ENCODE data around the gene ELAVL3. TPM values are rescaled to one million over a fixed set of nuclear protein-coding genes. Genes with fewer than 3 reads are reported as not detected.
"Not testable (repeated sequence)": the region's sequence is repeated elsewhere in the genome, so short reads cannot be mapped to it uniquely, and the experiment has no call there.

ELAVL3 gene
- polyA plus RNA-seq, 1 of the 3 experiments (the other 2 are of a cell fraction), result 0.48 TPM

DNA sequence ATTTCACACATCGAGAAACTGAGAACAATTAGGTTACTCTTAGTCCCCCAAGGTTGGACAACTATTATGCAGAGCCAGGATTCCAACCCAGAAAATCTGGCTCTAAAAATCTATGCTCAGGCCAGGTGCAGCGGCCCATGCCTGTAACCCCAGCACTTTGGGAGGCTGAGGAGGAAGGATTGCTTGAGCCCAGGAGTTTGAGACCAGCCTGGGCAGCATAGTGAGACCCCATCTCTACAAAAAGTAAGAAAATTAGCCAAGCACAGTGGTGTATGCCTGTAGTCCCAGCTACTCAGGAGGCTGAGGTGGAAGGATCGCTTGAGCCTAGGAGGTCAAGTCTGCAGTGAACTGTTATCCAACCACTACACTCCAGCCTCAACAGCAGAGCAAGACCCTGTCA, 47.3 kb downstream of the ELAVL3 start:
- H3K79me2 ChIP-seq (ENCODE audit: insufficient read depth), result peaks cover 31% of the 10 kb centered on the region
- H2AFZ ChIP-seq (ENCODE audit: low read depth); H3K9ac ChIP-seq; DNase-seq; H3K27ac ChIP-seq (ENCODE audit: low read depth in 2 of 2, low read length in 1 of 2); H3K27me3 ChIP-seq (ENCODE audit: insufficient read depth); POLR2A ChIA-PET; H4K20me1 ChIP-seq (ENCODE audit: insufficient read depth); H3K9me3 ChIP-seq; H3K9me2 ChIP-seq; H3F3A ChIP-seq (replicated peaks; ENCODE audit: insufficient read depth); H3K4me3 ChIP-seq (ENCODE audit: low read depth in 2 of 2, low read length in 1 of 2); H3K4me2 ChIP-seq: not testable (repeated sequence)
- WGBS (ENCODE audit: low lambda C conversion rate), result 92% methylated on average over 3 of the region's 3 CpGs
- H3K4me1 ChIP-seq (ENCODE audit: control insufficient read depth in 1 of 2, insufficient read depth in 2 of 2, low read depth in 1 of 2, low read length in 1 of 2), result peaks cover 5 to 12% of the 10 kb centered on the region in 2 experiments; a peak in 1 of 4 replicates
- CTCF ChIA-PET, result interaction anchor here (0.8 to 5.8 kb wide), 2 partner anchors 10 to 51 kb away, joined by 3 to 35 read pairs; partner anchors contain the start of gene EPOR
- H3K36me3 ChIP-seq (replicated peaks in 1 of 2; ENCODE audit: control insufficient read depth in 1 of 2, insufficient read depth in 2 of 2, low read length in 1 of 2), result peaks cover 11 to 20% of the 10 kb centered on the region in 2 experiments

GRCh38 chr19:11426656-11427055, 54.2 kb downstream of the ELAVL3 start:
- Histone ChIP-seq H3K27ac (ENCODE audit: low read depth in 2 of 2, low read length in 1 of 2) (no peak overlapping the region), H3K9me3 (no peaks in the 10 kb centered on the region), H3K36me3 (replicated peaks in 1 of 2; ENCODE audit: control insufficient read depth in 1 of 2, insufficient read depth in 2 of 2, low read length in 1 of 2) (no peaks in the 10 kb centered on the region), H4K20me1 (ENCODE audit: insufficient read depth) (no peaks in the 10 kb centered on the region), H2AFZ (ENCODE audit: low read depth) (no peak overlapping the region), H3K4me1 (ENCODE audit: control insufficient read depth in 1 of 2, insufficient read depth in 2 of 2, low read depth in 1 of 2, low read length in 1 of 2) (no peaks in the 10 kb centered on the region; a peak in 1 of 4 replicates), H3K4me2 (no peak overlapping the region), H3K9me2 (no peaks in the 10 kb centered on the region), H3K4me3 (ENCODE audit: low read depth in 2 of 2, low read length in 1 of 2) (no peak overlapping the region), H3F3A (replicated peaks; ENCODE audit: insufficient read depth) (peaks cover 6% of the 10 kb centered on the region), H3K79me2 (ENCODE audit: insufficient read depth) (no peaks in the 10 kb centered on the region), H3K9ac (no peak overlapping the region), H3K27me3 (ENCODE audit: insufficient read depth) (no peaks in the 10 kb centered on the region)
- CTCF ChIA-PET, result interaction anchor here (1.3 kb wide), 1 partner anchor 8 kb away, joined by 8 read pairs; the partner anchor contains the start of genes ODAD3 and PRKCSH
- DNase-seq, result no peak
- TF ChIP-seq, protein P1, sequence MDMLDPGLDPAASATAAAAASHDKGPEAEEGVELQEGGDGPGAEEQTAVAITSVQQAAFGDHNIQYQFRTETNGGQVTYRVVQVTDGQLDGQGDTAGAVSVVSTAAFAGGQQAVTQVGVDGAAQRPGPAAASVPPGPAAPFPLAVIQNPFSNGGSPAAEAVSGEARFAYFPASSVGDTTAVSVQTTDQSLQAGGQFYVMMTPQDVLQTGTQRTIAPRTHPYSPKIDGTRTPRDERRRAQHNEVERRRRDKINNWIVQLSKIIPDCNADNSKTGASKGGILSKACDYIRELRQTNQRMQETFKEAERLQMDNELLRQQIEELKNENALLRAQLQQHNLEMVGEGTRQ (IDR thresholded peaks at IDR 0.05; ENCODE audit: borderline replicate concordance, low read depth, low read length), result no peak
- TF ChIP-seq YY1 (IDR thresholded peaks at IDR 0.05; ENCODE audit: low read depth) (no peak), RAD21 (IDR thresholded peaks at IDR 0.05; ENCODE audit: low read length) (no peak), FOXM1 (IDR thresholded peaks at IDR 0.05; ENCODE audit: low read depth) (no peak), MXI1 (IDR thresholded peaks at IDR 0.05; ENCODE audit: low read depth, low read length) (no peak), SIN3A (IDR thresholded peaks at IDR 0.05; ENCODE audit: borderline replicate concordance, low read depth, low read length) (no peak), GABPA (IDR thresholded peaks at IDR 0.05; ENCODE audit: low read depth) (no peak), REST (IDR thresholded peaks at IDR 0.05; ENCODE audit: low read depth, low read length) (no peak), TEAD4 (IDR thresholded peaks at IDR 0.05; ENCODE audit: borderline replicate concordance, insufficient read depth) (no peak), JUND (IDR thresholded peaks at IDR 0.05) (no peak), EP300 (IDR thresholded peaks at IDR 0.05; ENCODE audit: borderline replicate concordance in 1 of 2, low read depth in 1 of 2, low read length in 1 of 2) (no peak), FOXJ3 (CRISPR knock-in tag; IDR thresholded peaks at IDR 0.05) (no peak), RFX5 (IDR thresholded peaks at IDR 0.05; ENCODE audit: low read length) (no peak), NFIC (IDR thresholded peaks at IDR 0.05; ENCODE audit: borderline replicate concordance) (no peak), RXRA (IDR thresholded peaks at IDR 0.05; ENCODE audit: borderline replicate concordance, low read depth) (no peak)
- TF ChIP-seq, protein P2, sequence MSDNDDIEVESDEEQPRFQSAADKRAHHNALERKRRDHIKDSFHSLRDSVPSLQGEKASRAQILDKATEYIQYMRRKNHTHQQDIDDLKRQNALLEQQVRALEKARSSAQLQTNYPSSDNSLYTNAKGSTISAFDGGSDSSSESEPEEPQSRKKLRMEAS (IDR thresholded peaks at IDR 0.05; ENCODE audit: low read depth), result no peak
- TF ChIP-seq, protein P3, sequence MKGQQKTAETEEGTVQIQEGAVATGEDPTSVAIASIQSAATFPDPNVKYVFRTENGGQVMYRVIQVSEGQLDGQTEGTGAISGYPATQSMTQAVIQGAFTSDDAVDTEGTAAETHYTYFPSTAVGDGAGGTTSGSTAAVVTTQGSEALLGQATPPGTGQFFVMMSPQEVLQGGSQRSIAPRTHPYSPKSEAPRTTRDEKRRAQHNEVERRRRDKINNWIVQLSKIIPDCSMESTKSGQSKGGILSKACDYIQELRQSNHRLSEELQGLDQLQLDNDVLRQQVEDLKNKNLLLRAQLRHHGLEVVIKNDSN (IDR thresholded peaks at IDR 0.05; ENCODE audit: borderline replicate concordance, low read depth), result no peak
- TF ChIP-seq, protein P4, sequence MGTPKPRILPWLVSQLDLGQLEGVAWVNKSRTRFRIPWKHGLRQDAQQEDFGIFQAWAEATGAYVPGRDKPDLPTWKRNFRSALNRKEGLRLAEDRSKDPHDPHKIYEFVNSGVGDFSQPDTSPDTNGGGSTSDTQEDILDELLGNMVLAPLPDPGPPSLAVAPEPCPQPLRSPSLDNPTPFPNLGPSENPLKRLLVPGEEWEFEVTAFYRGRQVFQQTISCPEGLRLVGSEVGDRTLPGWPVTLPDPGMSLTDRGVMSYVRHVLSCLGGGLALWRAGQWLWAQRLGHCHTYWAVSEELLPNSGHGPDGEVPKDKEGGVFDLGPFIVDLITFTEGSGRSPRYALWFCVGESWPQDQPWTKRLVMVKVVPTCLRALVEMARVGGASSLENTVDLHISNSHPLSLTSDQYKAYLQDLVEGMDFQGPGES (IDR thresholded peaks at IDR 0.05; ENCODE audit: low read depth, low read length), result no peak
- TF ChIP-seq, protein P5, sequence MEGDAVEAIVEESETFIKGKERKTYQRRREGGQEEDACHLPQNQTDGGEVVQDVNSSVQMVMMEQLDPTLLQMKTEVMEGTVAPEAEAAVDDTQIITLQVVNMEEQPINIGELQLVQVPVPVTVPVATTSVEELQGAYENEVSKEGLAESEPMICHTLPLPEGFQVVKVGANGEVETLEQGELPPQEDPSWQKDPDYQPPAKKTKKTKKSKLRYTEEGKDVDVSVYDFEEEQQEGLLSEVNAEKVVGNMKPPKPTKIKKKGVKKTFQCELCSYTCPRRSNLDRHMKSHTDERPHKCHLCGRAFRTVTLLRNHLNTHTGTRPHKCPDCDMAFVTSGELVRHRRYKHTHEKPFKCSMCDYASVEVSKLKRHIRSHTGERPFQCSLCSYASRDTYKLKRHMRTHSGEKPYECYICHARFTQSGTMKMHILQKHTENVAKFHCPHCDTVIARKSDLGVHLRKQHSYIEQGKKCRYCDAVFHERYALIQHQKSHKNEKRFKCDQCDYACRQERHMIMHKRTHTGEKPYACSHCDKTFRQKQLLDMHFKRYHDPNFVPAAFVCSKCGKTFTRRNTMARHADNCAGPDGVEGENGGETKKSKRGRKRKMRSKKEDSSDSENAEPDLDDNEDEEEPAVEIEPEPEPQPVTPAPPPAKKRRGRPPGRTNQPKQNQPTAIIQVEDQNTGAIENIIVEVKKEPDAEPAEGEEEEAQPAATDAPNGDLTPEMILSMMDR (IDR thresholded peaks at IDR 0.05), result no peak
- WGBS (ENCODE audit: low lambda C conversion rate), result 92% methylated on average over 16 of the region's 19 CpGs
- POLR2A ChIA-PET, result no interaction called here

All from SK-N-SH (cell line).